Lung (tissue), 12 donors: ENCODE data around the gene GPR87. TPM values are rescaled to one million over a fixed set of nuclear protein-coding genes. Genes with fewer than 3 reads are reported as not detected.

Experiments used
- ATAC-seq: fragments of 200-7000 bp; cut with Tn5 transposase; one replicate; pipeline ENCODE4 v1.9.1; 2020; ENCODE audit warnings: moderate number of reproducible peaks; ENCODE audit not compliant: insufficient read depth, low FRiP score
- DNase-seq, 3 donors: peaks; one replicate each; pipeline ENCODE4 v3.0.0-alpha.2; 2013 to 2017
- H3K27ac ChIP-seq, 2 donors: one replicate each; pipeline ENCODE4 v1.5.1; 2013; ENCODE audit warnings: mild to moderate bottlenecking in 2 of 2, moderate library complexity in 2 of 2, control low read depth in 1 of 2, inconsistent platforms in 1 of 2, low read depth in 1 of 2, low read length in 1 of 2
- H3K27me3 ChIP-seq, 3 donors: one replicate each; pipeline ENCODE4 v1.5.1; 2013; ENCODE audit warnings: low read length in 2 of 3; ENCODE audit not compliant: control insufficient read depth in 3 of 3, insufficient read depth in 3 of 3
- H3K36me3 ChIP-seq, 4 donors: one replicate each; pipeline ENCODE4 v1.5.1; 2013; ENCODE audit warnings: low read length in 4 of 4, mild to moderate bottlenecking in 1 of 4, moderate library complexity in 1 of 4; ENCODE audit not compliant: control insufficient read depth in 4 of 4, insufficient read depth in 4 of 4
- H3K4me1 ChIP-seq, 5 donors: one replicate each; pipeline ENCODE4 v1.5.1; 2013; ENCODE audit warnings: low read length in 5 of 5, mild to moderate bottlenecking in 2 of 5, moderate library complexity in 1 of 5; ENCODE audit not compliant: control insufficient read depth in 5 of 5, insufficient read depth in 5 of 5
- H3K4me3 ChIP-seq: one replicate; pipeline ENCODE4 v1.5.1; 2013; ENCODE audit warnings: mild to moderate bottlenecking, control low read depth, moderate library complexity
- H3K9ac ChIP-seq, 2 donors: one replicate each; pipeline ENCODE4 v1.5.1; 2013; ENCODE audit warnings: low read length in 2 of 2, control low read depth in 1 of 2; ENCODE audit not compliant: insufficient read depth in 1 of 2
- H3K9me3 ChIP-seq, 4 donors: one replicate each; pipeline ENCODE4 v1.5.1; 2013; ENCODE audit warnings: low read length in 3 of 4, mild to moderate bottlenecking in 1 of 4, moderate library complexity in 1 of 4; ENCODE audit not compliant: control insufficient read depth in 4 of 4, insufficient read depth in 3 of 4
- WGBS, 2 donors: extraction: QIAGEN DNeasy Blood & Tissue Kit; methylation state at CpG; one replicate each; pipeline ENCODE4 v1.1.7; 2013; 5-methylcytosine and 5-hydroxymethylcytosine counted together
- polyA plus RNA-seq, 2 donors: library from polyadenylated mRNA; stranded (reverse); fragments of 200-250 nt; gene quantifications; one replicate each; pipeline ENCODE4 v1.2.1, GENCODE V29; 2013
- total RNA-seq, 2 donors: library from RNA; depleted of rRNA in 1 of 2; stranded (reverse); fragments of >200 nt in 1 of 2; gene quantifications; one replicate each; pipeline ENCODE4 v1.2.1, GENCODE V29; 2014 to 2021
- TF ChIP-seq, protein P1 (sequence below): IDR thresholded peaks from 2 replicates; pipeline ENCODE4 v1.5.1; 2012; ENCODE audit warnings: mild to moderate bottlenecking; ENCODE audit errors: control extremely low read depth, extremely low read depth
- donor health status: control.
- donor health status: control.
- donor health status: Bipolar disorder and iron deficiency.
- donor health status: healthy.
- donor health status: DM: yes; HTN: yes; CAD: no.

GPR87 gene
- total and polyA plus RNA-seq, 4 donors, result 0.28 to 1.5 (median 1.3) TPM

DNA sequence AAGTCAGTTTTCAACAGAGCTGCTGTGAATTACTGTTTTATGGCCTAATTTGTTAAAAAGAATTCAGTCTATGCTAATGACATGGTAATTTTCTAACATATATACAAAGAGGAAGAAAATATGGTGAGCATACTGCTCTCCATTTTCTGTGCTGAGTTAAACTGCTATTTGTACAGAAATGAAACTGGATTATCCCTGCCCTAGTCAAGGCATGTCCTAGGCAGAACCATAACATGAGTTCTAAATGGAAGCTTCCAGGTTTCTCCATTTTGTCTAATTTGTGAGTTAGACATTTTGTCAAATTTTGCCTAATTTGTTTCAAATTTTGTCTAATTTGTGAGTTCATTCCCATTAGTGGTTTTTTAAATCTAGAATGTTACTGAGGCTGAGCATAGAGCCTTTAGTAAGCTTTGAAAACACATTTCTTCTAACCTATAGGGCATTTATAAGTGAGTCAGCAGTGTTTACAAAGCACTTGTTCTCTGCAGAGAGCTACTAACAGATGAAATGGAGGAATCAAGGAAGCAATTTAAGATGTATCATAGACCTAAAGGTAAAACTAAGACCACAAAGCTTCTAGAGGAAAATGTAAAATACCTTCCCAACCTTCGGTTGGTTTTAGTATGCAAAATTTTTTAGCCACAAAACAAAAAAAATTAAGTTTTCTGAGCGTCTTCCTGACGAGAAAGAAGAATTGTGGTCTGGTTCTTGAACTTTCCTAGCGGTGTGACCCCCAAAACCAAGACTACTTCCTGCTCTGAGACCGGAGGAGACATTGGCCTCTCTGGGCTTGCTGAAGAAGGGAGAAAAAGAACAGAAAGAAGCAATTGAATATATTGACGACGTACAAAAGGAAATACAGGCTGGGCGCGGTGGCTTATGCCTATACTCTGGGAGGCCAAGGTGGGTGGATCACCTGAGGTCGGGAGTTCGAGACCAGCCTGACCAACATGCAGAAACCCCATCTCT is 48.1 kb downstream of the GPR87 start:
- WGBS, 2 donors, result 76 to 84% methylated on average over 11 of the region's 11 CpGs
- peaks cover 0 to 29% (median 0%) of the 10 kb centered on the region in 5 donors for H3K4me1 ChIP-seq
- H3K9ac ChIP-seq, result no peak overlapping the region
- no peak overlapping the region for H3K4me3 ChIP-seq
- DNase-seq (no peak), ATAC-seq (no peak)
- no peaks in the 10 kb centered on the region for H3K9me3 ChIP-seq
- H3K27me3 ChIP-seq, result no peaks in the 10 kb centered on the region
- TF ChIP-seq, protein P1, sequence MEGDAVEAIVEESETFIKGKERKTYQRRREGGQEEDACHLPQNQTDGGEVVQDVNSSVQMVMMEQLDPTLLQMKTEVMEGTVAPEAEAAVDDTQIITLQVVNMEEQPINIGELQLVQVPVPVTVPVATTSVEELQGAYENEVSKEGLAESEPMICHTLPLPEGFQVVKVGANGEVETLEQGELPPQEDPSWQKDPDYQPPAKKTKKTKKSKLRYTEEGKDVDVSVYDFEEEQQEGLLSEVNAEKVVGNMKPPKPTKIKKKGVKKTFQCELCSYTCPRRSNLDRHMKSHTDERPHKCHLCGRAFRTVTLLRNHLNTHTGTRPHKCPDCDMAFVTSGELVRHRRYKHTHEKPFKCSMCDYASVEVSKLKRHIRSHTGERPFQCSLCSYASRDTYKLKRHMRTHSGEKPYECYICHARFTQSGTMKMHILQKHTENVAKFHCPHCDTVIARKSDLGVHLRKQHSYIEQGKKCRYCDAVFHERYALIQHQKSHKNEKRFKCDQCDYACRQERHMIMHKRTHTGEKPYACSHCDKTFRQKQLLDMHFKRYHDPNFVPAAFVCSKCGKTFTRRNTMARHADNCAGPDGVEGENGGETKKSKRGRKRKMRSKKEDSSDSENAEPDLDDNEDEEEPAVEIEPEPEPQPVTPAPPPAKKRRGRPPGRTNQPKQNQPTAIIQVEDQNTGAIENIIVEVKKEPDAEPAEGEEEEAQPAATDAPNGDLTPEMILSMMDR, result no peak
- H3K36me3 ChIP-seq, result no peaks in the 10 kb centered on the region
- no peak overlapping the region for H3K27ac ChIP-seq

DNA sequence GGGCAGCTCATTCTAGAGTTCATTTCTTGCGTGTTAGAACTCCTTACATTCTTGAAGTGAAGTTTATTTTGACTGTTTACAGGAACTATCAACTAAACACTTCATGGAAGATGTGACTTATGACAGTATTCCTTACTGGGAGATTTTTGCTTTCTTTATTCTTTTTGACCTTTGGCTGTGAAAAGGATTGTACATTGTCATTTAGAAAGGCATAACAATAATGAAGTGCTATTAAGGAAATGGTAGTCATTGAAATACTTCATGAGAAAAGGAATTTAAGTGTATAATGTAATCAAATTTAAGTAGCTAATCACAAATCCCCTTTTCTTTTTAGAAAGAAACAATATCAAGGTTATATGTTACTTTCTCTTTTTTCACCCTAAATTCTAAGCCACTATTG is 49.6 kb downstream of the GPR87 start:
- peak in 2 of 3 donors; percentile 58 to 64 for DNase-seq
- H3K27ac ChIP-seq, result no peak overlapping the region
- TF ChIP-seq, protein P1, result no peak

DNA sequence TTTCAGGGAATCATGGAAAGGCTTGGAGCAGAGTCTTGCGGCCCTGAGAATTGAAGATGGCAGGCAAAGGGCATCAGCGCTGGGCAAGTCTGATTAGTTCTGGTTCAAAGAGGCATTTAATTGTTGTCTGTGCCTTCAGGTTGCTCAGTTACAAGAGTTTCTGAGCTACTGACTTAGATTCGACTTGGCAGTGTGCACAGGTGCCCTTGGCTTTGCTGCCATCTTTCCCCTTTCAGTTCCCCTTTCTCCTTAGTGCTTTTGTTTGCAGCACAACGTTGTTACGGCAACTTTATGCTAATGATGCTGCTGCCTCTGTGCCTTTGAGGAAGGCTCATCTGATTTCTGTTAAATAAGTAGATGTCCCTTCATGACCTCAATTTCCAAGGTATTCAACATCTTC is 50.8 kb downstream of the GPR87 start:
- TF ChIP-seq, protein P1, result no peak
- H3K36me3 ChIP-seq, result no peaks in the 10 kb centered on the region
- DNase-seq (peak in 2 of 3 donors; percentile 30 to 55), ATAC-seq (peak; percentile 81)
- peaks cover 0 to 36% (median 0%) of the 10 kb centered on the region in 5 donors for H3K4me1 ChIP-seq
- H3K27me3 ChIP-seq, result no peaks in the 10 kb centered on the region
- no peak overlapping the region for H3K9ac ChIP-seq
- H3K4me3 ChIP-seq, result no peak overlapping the region
- no peaks in the 10 kb centered on the region for H3K9me3 ChIP-seq
- WGBS, 2 donors, result 56 to 73% methylated on average over 5 of the region's 5 CpGs
- no peak overlapping the region for H3K27ac ChIP-seq

More for the DNA sequence above, 49.6 kb downstream of the GPR87 start:
- Histone ChIP-seq H3K9me3 (no peaks in the 10 kb centered on the region), H3K4me1 (peaks cover 0 to 36% (median 0%) of the 10 kb centered on the region in 5 donors), H3K27me3 (no peaks in the 10 kb centered on the region), H3K4me3 (no peak overlapping the region), H3K36me3 (no peaks in the 10 kb centered on the region), H3K9ac (no peak overlapping the region)
- ATAC-seq, result no peak
- 69 to 93% methylated on average over 1 of the region's 1 CpG for WGBS, 2 donors
